HepG2 (cell line): ENCODE data around the gene CHST11. TPM values are rescaled to one million over a fixed set of nuclear protein-coding genes. Genes with fewer than 3 reads are reported as not detected.

Experiments
- ATAC-seq: fragments of 200-7000 bp; cut with Tn5 transposase; 3 replicates; pipeline ENCODE4 v1.9.1; 2020; ENCODE audit warnings: mild to moderate bottlenecking, moderate library complexity
- BruUV-seq: library from RNA; stranded (reverse); fragments of 400-500 nt; replicated peaks from 2 replicates; lab custom pipeline; 2021; lab: Mats Ljungman, UMichigan
- CTCF ChIA-PET: fragments of 300-600 bp; formaldehyde crosslinking; extraction: SDS; loops from one replicate; lab custom pipeline; 2021; ENCODE audit warnings: low total read pairs, inconsistent platforms, low intra/inter-chr PET ratio; lab: Yijun Ruan, JAX
- POLR2A ChIA-PET: fragments of 350-600 bp; sonication (Branson Sonifier 250); formaldehyde crosslinking; loops from one replicate; lab custom pipeline; 2020; ENCODE audit warnings: antibody characterized with exemption, inconsistent platforms; lab: Yijun Ruan, JAX
- DNase-seq: peaks from one replicate; pipeline ENCODE4 v3.0.0-alpha.2; 2015; ENCODE audit warnings: low spot score
- FAIRE-seq: peaks from 3 replicates; lab custom pipeline; 2011; peaks lifted over from hg19 to GRCh38; lab: Jason Lieb, UNC
- H2AFZ ChIP-seq: one replicate; pipeline ENCODE4 v1.6.1; 2011; ENCODE audit warnings: low read length, inconsistent platforms
- H3K27ac ChIP-seq: fragments of 300-600 bp; 3 replicates; pipeline ENCODE4 v1.8.0; 2011; ENCODE audit warnings: mixed run types, mild to moderate bottlenecking, mixed read lengths, low read length, inconsistent platforms; ENCODE audit not compliant: insufficient read depth; ENCODE audit errors: extremely low read length
- H3K27me3 ChIP-seq, 2 experiments: fragments of 200-600 bp in 1 of 2; 2 replicates in 1 of 2; 3 replicates in 1 of 2; pipeline versions ENCODE4 v1.6.0 to v1.8.0; 2011; ENCODE audit warnings: low read length in 2 of 2, mild to moderate bottlenecking in 2 of 2, moderate library complexity in 2 of 2, inconsistent platforms in 1 of 2; ENCODE audit not compliant: insufficient read depth in 2 of 2, control insufficient read depth in 1 of 2
- H3K36me3 ChIP-seq, 2 experiments: fragments of 200-600 bp in 1 of 2; replicated peaks in 1 of 2; 2 replicates in 1 of 2; 3 replicates in 1 of 2; pipeline versions ENCODE4 v1.5.1 to v1.8.0; 2011; ENCODE audit warnings: low read length in 2 of 2, inconsistent platforms in 1 of 2; ENCODE audit not compliant: insufficient read depth in 2 of 2, control insufficient read depth in 1 of 2
- H3K4me1 ChIP-seq: 2 replicates; pipeline ENCODE4 v1.5.1; 2012; ENCODE audit warnings: low read length, inconsistent platforms; ENCODE audit not compliant: insufficient read depth
- H3K4me2 ChIP-seq: 2 replicates; pipeline ENCODE4 v1.6.0; 2011; ENCODE audit warnings: low read depth, low read length, inconsistent platforms
- H3K4me3 ChIP-seq, 3 experiments: fragments of 200-600 bp in 1 of 3; sonication (generic), shearing (Covaris generic) in 1 of 3; replicated peaks in 1 of 3; 2 replicates each; pipeline ENCODE4 v1.5.1; 2011 to 2016; ENCODE audit warnings: low read length in 3 of 3, inconsistent platforms in 2 of 3, low read depth in 2 of 3, mild to moderate bottlenecking in 2 of 3, control low read depth in 1 of 3, mixed read lengths in 1 of 3; ENCODE audit not compliant: insufficient read depth in 1 of 3
- H3K79me2 ChIP-seq: one replicate; pipeline ENCODE4 v1.6.1; 2011; ENCODE audit warnings: low read length, inconsistent platforms; ENCODE audit not compliant: insufficient read depth
- H3K9ac ChIP-seq: 2 replicates; pipeline ENCODE4 v1.6.0; 2011; ENCODE audit warnings: mild to moderate bottlenecking, low read depth, low read length, inconsistent platforms; ENCODE audit not compliant: insufficient read depth
- H3K9me3 ChIP-seq: 2 replicates; pipeline ENCODE4 v1.5.1; 2012; ENCODE audit warnings: mild to moderate bottlenecking, low read length
- H4K20me1 ChIP-seq: 2 replicates; pipeline ENCODE4 v1.6.0; 2011; ENCODE audit warnings: inconsistent platforms, mild to moderate bottlenecking, low read length, moderate library complexity; ENCODE audit not compliant: insufficient read depth
- CEBPG ChIP-seq: IDR thresholded peaks from 2 replicates; pipeline ENCODE4 v1.6.1; 2016
- GLMP ChIP-seq: sonication (generic); formaldehyde crosslinking; IDR thresholded peaks from 2 replicates; pipeline ENCODE4 v1.9.0; 2021; ENCODE audit warnings: missing genetic modification reagents, mild to moderate bottlenecking, borderline replicate concordance
- MEF2D ChIP-seq: sonication (generic); formaldehyde crosslinking; IDR thresholded peaks from 2 replicates; pipeline ENCODE4 v1.5.1; 2020; ENCODE audit warnings: mild to moderate bottlenecking, missing genetic modification reagents
- PHF21A ChIP-seq: sonication (generic); formaldehyde crosslinking; IDR thresholded peaks from 2 replicates; pipeline ENCODE4 v1.5.0; 2020; ENCODE audit warnings: mild to moderate bottlenecking, missing genetic modification reagents
- SNRNP70 ChIP-seq: fragments of 200-400 bp; formaldehyde crosslinking; IDR thresholded peaks from 2 replicates; pipeline ENCODE4 v1.6.1; 2017; ENCODE audit warnings: mild to moderate bottlenecking, low read depth, low read length, moderate library complexity
- SOX5 ChIP-seq: IDR thresholded peaks from 2 replicates; pipeline ENCODE4 v1.6.1; 2016; ENCODE audit warnings: borderline replicate concordance
- THRA ChIP-seq: sonication (generic); formaldehyde crosslinking; IDR thresholded peaks from 2 replicates; pipeline ENCODE4 v1.4.0; 2020; ENCODE audit warnings: missing genetic modification reagents, borderline replicate concordance
- U2AF2 ChIP-seq: fragments of 200-400 bp; formaldehyde crosslinking; IDR thresholded peaks from 2 replicates; pipeline ENCODE4 v1.6.1; 2017; ENCODE audit warnings: low read depth, mild to moderate bottlenecking, low read length
- ZNF274 ChIP-seq: sonication (generic); formaldehyde crosslinking; IDR thresholded peaks from 2 replicates; pipeline ENCODE4 v1.5.1; 2020; ENCODE audit warnings: mild to moderate bottlenecking, missing genetic modification reagents
- ZNF652 ChIP-seq: IDR thresholded peaks from 2 replicates; pipeline ENCODE4 v1.6.1; 2016; ENCODE audit warnings: low read depth, borderline replicate concordance
- ZNF746 ChIP-seq: sonication (generic); formaldehyde crosslinking; IDR thresholded peaks from 2 replicates; pipeline ENCODE4 v1.8.0; 2022; ENCODE audit warnings: mild to moderate bottlenecking, missing genetic modification reagents
- WGBS: methylation state at CpG from one replicate; pipeline ENCODE4 v1.1.6; 2017; ENCODE audit warnings: low lambda C conversion rate; 5-methylcytosine and 5-hydroxymethylcytosine counted together
- in situ Hi-C: cut with HindIII; loops from 2 replicates; pipeline ENCODE4 v1.10.0; 2017; ENCODE audit warnings: low pct_unique_long_range_greater_than_20kb; ENCODE audit not compliant: extremely low pct_ligation_motif_present
- intact Hi-C: fragments of 100-400 bp; cut with micrococcal nuclease; formaldehyde crosslinking; loops from one replicate; pipeline ENCODE4 v1.10.0; 2022; ENCODE audit not compliant: unreplicated experiment
- polyA plus RNA-seq, 8 experiments: library from polyadenylated mRNA; depleted of rRNA in 3 of 8; stranded (reverse) in 7 of 8; unstranded in 1 of 8; fragments of >200 nt; fragmentation: Illumina TruSeq in 4 of 8; extraction: Trizol in 4 of 8; gene quantifications; 2 replicates each; pipeline versions ENCODE4 v1.2.1 to v1.2.3, GENCODE V29; 2011 to 2016; ENCODE audit warnings: low read depth in 4 of 8, missing spikeins in 1 of 8, mixed read lengths in 1 of 8; ENCODE audit not compliant: insufficient read depth in 1 of 8
- total RNA-seq, 5 experiments: library from RNA; depleted of rRNA; stranded (reverse); fragments of >200 nt; fragmentation: Illumina TruSeq; extraction: Trizol; gene quantifications; 2 replicates each; pipeline ENCODE4 v1.2.3, GENCODE V29; 2016; ENCODE audit warnings: low read depth in 1 of 5

Gene CHST11
- total and polyA plus RNA-seq, 2 of the 13 experiments (the other 11 are each of a cell fraction or from before 2014, with no cell fraction given), result 0.15 TPM; not detected in 1

GRCh38 chr12:104638218-104638850 is 181.6 kb downstream of the CHST11 start (continued):
- TF ChIP-seq GLMP (CRISPR knock-in tag), result no peak
- TF ChIP-seq CEBPG (CRISPR knock-in tag), result no peak
- no peak for TF ChIP-seq PHF21A (CRISPR knock-in tag)
- no peak for TF ChIP-seq ZNF652
- TF ChIP-seq SOX5 (CRISPR knock-in tag), result no peak
- no peak for TF ChIP-seq ZNF746 (CRISPR knock-in tag)

GRCh38 chr12:104638851-104639240 is 182.1 kb downstream of the CHST11 start:
- in situ Hi-C loops (no loop called here), intact Hi-C loops (no loop called here)
- Histone ChIP-seq H4K20me1 (no peaks in the 10 kb centered on the region), H3K27me3 (peaks cover 0 to 9% of the 10 kb centered on the region in 2 experiments; a peak in 3 of 5 replicates), H3K4me1 (no peaks in the 10 kb centered on the region), H3K4me2 (no peak overlapping the region), H3K27ac (no peak overlapping the region), H3K36me3 (no peaks in the 10 kb centered on the region), H3K4me3 (no peak overlapping the region), H3K9ac (no peak overlapping the region), H3K9me3 (no peaks in the 10 kb centered on the region), H3K79me2 (no peaks in the 10 kb centered on the region), H2AFZ (no peak overlapping the region)
- ChIA-PET CTCF (no interaction called here), POLR2A (no interaction called here)
- WGBS, result 3% methylated on average over 3 of the region's 3 CpGs
- ATAC-seq, result no peak
- no TSS peak for BruUV-seq
- no peak for TF ChIP-seq SNRNP70
- TF ChIP-seq U2AF2, result no peak
- no peak for TF ChIP-seq THRA (CRISPR knock-in tag)
- TF ChIP-seq MEF2D (CRISPR knock-in tag), result no peak
- no peak for TF ChIP-seq ZNF274 (CRISPR knock-in tag)
- no peak for FAIRE-seq
- no peak for DNase-seq
